Measurements from ENCODE around the gene FGF3.

The FGF3 gene

DNA sequence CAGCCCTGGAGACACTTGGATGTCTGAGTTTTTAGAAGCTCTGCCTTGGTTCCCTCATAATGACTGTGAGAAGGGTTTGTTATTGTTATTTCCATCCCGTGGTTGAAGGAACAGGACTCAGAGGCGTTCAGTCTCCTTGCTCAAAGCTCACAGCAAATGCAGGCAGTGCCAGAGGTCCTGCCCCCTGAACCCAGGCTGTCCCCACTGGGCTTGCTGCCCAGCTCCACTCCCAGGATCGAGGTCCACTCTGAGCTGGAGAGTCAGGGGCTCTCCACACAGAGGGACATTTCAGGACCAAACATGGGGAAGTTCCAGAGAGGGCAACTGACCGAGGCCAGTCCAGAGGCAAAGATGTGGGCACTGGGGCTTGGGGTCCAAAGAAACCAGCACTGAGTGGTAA is 58.9 kb downstream of the FGF3 start:
- TF ChIP-seq, protein P1, sequence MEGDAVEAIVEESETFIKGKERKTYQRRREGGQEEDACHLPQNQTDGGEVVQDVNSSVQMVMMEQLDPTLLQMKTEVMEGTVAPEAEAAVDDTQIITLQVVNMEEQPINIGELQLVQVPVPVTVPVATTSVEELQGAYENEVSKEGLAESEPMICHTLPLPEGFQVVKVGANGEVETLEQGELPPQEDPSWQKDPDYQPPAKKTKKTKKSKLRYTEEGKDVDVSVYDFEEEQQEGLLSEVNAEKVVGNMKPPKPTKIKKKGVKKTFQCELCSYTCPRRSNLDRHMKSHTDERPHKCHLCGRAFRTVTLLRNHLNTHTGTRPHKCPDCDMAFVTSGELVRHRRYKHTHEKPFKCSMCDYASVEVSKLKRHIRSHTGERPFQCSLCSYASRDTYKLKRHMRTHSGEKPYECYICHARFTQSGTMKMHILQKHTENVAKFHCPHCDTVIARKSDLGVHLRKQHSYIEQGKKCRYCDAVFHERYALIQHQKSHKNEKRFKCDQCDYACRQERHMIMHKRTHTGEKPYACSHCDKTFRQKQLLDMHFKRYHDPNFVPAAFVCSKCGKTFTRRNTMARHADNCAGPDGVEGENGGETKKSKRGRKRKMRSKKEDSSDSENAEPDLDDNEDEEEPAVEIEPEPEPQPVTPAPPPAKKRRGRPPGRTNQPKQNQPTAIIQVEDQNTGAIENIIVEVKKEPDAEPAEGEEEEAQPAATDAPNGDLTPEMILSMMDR (IDR thresholded peaks at IDR 0.05; ENCODE audit: extremely low read depth, missing control alignments) = no peak
- no peak for DNase-seq (ENCODE audit: low spot score)
